Right lung (tissue), 5 donors: ENCODE data around the gene FAHD1. TPM values are rescaled to one million over a fixed set of nuclear protein-coding genes. Genes with fewer than 3 reads are reported as not detected.
"Not testable (repeated sequence)": the region's sequence is repeated elsewhere in the genome, so short reads cannot be mapped to it uniquely, and the experiment has no call there.

Source experiments
- DNase-seq, 2 donors: peaks; one replicate each; pipeline ENCODE4 v3.0.0-alpha.2; 2013
- polyA plus RNA-seq, 5 donors: library from polyadenylated mRNA; unstranded; fragments of 120-200 nt; gene quantifications; one replicate each; pipeline versions ENCODE4 v1.2.1 to v1.2.3, GENCODE V29; 2013; ENCODE audit warnings: inconsistent platforms in 1 of 5, low replicate concordance in 1 of 5; ENCODE audit not compliant: insufficient read length in 5 of 5, insufficient read depth in 1 of 5

FAHD1 gene
- polyA plus RNA-seq, 5 donors = 16.2 to 25.2 (median 16.9) TPM

GRCh38 chr16:1787322-1788094 lies 39.5 kb upstream of the FAHD1 start:
- no peak for DNase-seq

- DNase-seq = no peak
Measured at GRCh38 chr16:1788095-1788707, 38.8 kb upstream of the FAHD1 start.

GRCh38 chr16:1788708-1789100 lies 38.3 kb upstream of the FAHD1 start:
- DNase-seq = no peak

GRCh38 chr16:1789643-1790045 lies 37.4 kb upstream of the FAHD1 start:
- no peak for DNase-seq

GRCh38 chr16:1790261-1790610 lies 36.8 kb upstream of the FAHD1 start:
- DNase-seq = no peak

DNA sequence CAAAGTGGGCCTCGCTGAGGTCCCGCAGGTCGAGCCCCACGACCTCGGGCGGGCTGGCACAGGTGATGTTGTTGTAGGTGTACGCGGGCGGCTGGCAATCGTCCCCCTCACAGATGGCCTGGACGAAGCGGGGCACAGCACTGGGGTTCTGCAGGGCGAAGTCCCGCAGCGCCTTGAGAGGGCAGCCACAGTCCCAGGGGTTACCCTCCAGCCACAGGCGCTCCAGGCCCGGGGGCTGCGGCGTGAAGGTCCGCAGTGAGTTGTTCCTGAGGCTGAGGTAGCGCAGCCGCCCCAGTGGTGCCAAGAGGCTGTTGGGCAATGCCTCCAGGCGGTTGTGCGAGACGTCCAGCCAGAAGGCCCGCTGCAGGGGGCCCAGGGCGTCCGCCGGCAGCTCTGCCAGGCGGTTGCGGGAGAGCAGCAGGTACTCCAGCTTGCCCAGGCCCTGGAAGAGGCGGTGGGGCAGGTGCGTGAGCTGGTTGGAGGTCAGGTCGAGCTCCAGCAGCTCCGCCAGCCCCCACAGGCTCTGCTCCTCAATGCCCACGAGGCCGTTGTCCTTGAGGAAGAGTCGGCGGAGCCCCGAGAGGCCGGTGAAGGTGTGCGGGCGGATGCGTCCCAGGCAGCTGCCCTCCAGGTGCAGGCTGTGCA lies 36.3 kb upstream of the FAHD1 start:
- no peak for DNase-seq

GRCh38 chr16:1791256-1791942 lies 35.6 kb upstream of the FAHD1 start:
- no peak for DNase-seq

- DNase-seq = no peak
Measured at GRCh38 chr16:1791943-1792812, 34.8 kb upstream of the FAHD1 start.

- DNase-seq = no peak
Measured at GRCh38 chr16:1792836-1793577, 34.0 kb upstream of the FAHD1 start.

- no peak for DNase-seq
Measured at GRCh38 chr16:1793578-1794220, 33.3 kb upstream of the FAHD1 start, which contains the start of gene IGFALS. IGFALS (minus strand) TSS chr16:1793705; CDS start chr16:1793652, 53 bp downstream.

- DNase-seq = no peak
Measured at GRCh38 chr16:1794221-1794871, 32.7 kb upstream of the FAHD1 start.

DNA sequence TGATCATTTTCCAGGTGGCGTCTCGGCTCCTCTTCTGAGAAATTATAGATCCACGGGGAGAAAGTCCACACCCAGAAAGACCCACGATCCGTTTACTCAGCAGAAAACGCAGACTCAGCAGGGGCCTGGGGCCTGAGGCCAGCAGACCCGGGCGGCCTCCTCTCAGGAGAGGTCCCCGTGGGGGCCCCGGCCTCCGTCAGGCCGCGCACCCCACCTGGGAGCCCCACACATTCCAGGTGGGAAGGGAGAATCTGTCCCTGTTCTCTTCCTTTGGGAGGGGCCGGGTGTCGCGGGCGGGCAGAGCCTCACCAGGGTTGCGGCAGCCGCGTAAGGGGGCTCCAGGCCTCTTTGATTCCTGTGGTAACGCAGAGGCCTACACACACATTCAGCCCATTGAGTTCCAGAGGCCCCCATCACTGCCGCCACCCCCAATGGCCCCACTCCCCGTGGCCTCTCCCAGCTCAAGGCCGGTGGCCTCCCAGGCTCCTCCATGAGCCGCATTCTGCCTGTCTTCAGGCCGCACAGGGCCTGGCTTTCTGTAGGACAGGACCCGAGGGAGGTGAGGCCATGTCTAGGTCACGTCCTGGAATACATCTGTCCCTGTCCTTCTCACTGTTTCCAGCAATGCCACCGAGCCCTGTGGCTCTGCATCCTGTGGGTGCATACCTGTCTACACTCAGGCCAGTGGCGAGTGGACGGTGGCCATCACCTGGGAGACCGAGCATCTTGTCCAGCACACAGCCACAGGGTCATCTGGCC lies 31.9 kb upstream of the FAHD1 start:
- no peak for DNase-seq

DNA sequence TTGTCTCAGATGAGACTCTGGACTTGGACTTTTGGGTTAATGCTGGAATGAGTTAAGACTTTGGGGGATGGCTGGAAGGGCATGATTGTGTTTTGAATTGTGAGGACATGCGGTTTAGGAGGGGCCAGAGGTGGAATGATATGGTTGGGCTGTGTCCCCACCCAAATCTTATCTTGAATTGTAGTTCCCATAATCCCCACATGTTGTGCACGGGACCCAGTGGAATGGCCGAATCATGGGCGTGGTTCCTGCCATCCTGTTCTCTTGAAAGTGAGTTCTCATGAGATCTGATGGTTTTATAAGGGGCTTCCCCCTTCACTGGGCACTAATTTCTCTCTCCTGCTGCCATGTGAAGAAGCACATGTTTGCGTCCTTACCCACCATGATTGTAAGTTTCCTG lies 27.7 kb upstream of the FAHD1 start:
- not testable (repeated sequence) for DNase-seq

GRCh38 chr16:1800701-1801100 lies 26.3 kb upstream of the FAHD1 start:
- no peak for DNase-seq

- DNase-seq = no peak
Measured at GRCh38 chr16:1807626-1808025, 19.4 kb upstream of the FAHD1 start.

DNA sequence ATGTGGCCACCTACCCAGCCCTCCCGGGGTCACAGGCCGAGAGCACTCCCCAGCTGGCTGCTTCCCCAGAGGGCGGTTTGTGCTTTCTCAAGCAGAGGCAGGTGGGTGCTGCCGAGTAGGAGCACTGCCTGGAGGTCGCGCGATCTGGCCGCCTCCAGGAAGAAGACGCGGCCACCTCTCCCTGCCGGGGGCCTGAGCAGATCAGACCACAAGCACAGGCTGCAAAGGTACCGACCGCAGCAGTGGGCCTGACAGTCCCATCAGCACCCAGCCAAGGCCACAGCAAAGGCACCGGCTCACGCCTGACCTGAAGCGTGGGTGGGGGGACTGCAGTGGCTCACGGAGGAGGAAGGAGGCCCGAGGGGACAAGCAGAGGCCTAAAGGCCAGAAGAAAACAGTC lies 18.3 kb upstream of the FAHD1 start:
- no peak for DNase-seq

- DNase-seq = no peak
Measured at GRCh38 chr16:1809281-1809801, 17.7 kb upstream of the FAHD1 start.

- DNase-seq = no peak
Measured at GRCh38 chr16:1810106-1810505, 16.9 kb upstream of the FAHD1 start.

- no peak for DNase-seq
Measured at GRCh38 chr16:1810536-1810935, 16.5 kb upstream of the FAHD1 start.
